Activated T-cell treated with anti-CD3 and anti-CD28 coated beads for 1 hour (primary cell): ENCODE data around the gene PSMD11.
"Not testable (repeated sequence)": the region's sequence is repeated elsewhere in the genome, so short reads cannot be mapped to it uniquely, and the experiment has no call there.

ENCODE experiments used
- DNase-seq: peaks from one replicate; pipeline ENCODE4 v3.0.0-alpha.2; 2020; ENCODE audit warnings: low read depth

Gene PSMD11

DNA sequence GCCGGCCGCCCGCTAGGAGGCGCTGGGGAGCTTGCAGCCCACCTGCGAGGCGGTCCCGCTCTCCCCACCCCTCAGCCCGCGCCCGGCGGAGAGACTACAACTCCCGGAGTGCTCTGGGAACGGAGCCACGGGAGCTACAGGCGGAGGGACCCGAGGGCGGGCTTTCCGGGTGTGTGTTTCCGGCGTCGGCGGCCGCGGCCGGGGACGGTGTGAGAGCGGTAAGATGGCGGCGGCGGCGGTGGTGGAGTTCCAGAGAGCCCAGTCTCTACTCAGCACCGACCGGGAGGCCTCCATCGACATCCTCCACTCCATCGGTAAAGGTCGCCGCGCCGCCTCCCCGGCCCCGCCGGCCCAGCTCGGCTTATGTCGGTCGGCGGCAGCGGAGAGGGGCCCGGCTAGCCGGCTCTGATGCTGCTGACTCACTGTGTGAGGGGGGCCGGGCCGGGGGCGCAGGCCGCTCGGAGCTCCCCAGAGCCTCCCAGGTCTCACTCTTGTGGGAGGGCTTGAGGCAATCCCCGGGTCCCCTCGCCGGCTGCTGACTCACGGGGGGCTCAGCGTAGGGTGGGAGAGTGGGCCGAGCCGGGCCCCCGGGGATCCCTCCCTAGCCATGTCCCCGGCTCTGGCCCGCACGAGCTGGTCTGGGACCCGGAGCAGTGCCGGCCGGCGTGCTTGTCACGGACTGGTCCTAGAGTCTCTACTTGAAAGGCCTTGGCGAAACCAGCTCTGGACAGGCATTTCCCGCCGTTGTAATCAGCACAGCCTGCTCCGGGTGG is at the start of gene PSMD11:
Gene PSMD11 (plus strand): TSS at position 210 of the 773 bp plus-strand sequence. CDS start 14 bp downstream, at position 224.
- peak; percentile 98 for DNase-seq

DNA sequence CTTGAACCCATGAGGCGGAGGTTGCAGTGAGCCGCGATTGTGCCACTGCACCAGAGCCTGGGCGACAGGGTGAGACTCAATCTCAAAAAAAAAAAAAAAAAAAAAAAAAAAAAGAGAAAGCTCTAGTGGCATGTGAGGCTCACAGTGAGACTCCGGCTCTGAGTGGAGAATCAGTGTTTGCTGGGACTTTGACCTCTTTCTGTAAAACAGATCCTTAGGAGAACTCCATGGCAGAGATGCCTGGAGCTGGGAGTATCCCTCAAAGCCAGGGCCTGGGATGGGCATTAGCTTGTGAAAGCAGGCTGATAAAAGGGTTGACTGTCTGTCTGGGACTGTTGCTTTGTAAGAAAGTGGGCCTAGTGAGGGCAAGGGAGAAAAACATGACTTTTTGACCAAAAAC is 48.0 kb upstream of the PSMD11 start:
- DNase-seq, result no peak

DNA sequence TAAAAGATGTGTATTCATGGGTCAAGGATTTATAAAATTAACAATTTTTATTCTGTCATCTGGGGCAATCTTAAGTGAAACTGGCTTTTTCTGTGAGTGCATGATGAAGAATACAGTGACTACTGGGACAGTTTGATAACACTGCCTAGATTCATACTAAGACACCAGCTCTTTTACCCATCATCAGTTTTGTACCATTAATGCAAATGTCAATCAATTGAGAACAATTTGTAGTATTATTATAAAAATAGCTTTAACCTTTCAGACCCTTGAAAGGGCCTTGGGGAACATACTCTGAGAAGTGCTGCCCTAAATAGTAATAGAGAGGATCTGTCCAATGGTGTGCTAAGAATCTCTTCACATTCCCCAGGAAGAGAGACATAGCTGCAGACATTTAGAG is 45.4 kb upstream of the PSMD11 start:
- no peak for DNase-seq

DNA sequence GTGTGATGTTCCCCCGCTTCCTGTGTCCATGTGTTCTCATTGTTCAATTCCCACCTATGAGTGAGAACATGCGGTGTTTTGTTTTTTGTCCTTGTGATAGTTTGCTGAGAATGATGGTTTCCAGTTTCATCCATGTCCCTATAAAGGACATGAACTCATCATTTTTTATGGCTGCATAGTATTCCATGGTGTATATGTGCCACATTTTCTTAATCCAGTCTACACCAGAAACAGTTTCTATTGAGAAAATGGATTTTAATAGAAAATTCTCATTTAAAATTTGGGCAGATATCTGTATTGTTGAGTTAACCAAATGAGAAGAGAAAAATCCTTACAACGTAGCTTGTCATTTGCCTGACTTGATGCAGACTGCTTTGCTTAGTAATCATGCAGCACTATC is 34.2 kb upstream of the PSMD11 start:
- not testable (repeated sequence) for DNase-seq

DNA sequence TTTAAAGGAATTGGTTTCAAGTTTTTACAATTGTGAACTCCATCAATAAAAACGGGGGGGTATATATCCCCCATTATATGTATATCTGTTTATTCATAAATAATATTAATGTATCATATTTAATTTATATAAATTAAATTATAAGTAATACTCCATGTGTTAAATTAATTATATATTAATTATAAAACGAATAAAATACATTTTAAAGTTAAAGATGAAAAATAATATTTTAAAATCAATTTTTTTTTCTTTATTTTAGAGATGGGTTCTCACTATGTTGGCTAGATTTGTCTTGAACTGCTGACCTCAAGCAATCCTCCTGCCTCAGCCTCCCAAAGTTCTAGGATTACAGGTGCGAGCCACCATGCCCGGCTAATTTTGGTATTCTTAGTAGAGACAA is 17.4 kb upstream of the PSMD11 start:
- no peak for DNase-seq

DNA sequence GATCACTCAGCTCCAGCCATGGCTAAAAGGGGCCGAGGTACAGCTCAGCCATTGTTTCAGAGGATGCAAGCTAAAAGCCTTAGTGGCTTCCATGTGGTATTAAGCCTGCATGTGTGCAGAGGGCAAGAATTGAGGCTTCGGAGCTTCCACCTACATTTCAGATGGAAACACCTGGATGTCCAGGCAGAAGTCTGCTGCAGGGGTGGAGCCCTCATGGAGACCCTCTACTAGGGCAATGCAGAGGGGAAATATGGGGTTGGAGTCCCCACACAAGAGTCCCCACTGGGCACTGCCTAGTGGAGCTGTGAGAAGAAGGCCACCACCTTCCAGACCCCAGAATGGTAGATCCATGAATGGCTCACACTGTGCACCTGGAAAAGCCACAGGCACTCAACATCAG is 14.7 kb upstream of the PSMD11 start:
- no peak for DNase-seq

DNA sequence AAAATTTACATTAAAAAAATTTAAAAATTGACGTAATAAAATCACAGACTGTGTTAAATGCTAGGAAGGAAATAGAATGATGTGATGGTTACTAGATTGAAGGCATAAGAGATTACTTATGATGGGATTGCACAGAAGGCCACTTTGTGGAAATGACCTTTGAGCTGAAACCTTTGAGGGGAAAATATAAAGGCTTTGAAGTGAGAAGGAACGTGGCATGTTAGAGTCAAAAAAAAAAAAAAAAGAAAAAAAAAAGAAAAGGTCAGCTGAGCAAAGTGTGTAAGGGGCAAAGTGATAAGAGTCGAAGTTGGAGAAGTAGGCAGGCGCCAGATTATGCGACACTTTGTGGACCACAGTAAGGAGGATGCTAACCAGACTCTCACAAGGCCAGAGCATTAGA is 3.6 kb upstream of the PSMD11 start:
- DNase-seq, result no peak

DNA sequence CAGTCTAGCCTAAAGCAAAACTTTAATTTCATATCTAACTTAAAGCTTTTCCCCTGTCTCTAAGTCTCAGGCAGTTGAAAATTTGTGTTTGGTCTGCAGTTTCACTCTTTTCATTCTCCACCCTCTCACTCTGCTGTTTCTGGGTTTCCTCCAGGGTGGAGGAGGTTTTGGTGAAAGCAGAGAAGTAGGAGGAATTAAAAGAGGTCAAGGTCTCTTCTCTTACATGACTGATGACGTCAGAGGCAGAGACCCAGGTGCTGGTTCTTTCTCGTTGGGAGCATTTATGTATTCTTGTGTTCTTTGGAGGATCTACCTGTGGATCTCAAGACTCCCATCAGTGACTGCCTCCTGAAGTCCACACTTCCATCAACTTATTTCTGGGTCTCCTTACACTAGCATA is 2.4 kb upstream of the PSMD11 start:
- no peak for DNase-seq

DNA sequence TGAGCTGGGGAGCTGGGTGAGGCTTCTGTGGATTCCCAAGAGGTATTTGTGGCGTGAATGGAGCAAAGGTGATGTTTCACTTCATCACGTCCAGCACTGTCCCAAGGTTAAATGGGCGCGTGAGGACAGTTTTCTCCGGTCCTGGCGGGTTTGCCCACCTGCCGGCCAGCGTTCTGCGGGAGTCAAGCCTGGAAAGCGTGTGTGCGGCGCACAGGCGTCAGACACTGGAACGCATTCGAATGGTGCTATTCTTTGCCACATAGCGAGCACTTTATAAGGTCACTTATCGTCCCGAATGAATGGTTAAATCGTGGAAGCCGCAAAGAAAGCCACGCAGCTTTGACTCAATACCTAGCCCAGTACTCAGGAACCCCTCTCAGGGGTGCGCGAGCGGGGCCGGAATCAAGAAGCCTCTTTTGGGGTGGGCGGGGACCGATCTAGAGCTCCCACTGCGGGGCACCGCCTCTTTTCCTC is 446 bp upstream of the PSMD11 start:
- no peak for DNase-seq

DNA sequence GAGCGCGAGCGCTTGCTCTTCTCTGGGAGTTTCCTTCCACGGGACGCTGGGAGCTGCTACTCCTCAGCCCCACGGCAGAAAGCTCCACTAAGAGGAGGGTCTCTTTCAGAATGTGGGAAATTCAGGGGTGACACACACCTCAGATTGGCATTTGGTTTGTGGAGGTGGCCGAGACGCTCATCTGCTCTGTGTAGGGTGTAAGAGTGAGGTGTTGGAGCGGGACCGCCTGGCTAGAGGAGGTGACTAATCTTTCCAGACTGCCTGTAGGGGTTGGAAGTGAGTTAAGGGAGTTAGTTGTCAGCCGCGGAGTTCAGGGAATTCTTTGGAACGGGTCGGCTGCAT is 735 bp downstream of the PSMD11 start:
- DNase-seq, result peak; percentile 14

DNA sequence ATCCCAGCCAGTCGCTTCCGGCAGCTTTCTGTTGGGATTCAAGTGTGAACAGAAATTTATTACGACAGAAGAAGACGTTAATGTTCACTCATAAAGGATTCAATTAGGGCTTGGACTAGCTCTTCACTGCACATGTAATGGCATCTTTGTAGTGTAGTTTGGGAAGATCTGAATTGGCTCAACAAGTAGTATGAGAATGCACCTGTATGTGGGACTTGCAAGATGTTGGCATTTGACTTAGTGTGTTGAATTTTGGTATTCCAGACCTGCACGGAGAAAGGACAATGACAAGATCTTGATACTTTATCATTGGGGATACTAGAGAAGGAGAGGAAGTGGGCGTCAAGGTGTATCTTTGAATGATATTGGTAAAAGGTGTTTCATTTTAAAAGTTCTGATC is 1.2 kb downstream of the PSMD11 start:
- no peak for DNase-seq

DNA sequence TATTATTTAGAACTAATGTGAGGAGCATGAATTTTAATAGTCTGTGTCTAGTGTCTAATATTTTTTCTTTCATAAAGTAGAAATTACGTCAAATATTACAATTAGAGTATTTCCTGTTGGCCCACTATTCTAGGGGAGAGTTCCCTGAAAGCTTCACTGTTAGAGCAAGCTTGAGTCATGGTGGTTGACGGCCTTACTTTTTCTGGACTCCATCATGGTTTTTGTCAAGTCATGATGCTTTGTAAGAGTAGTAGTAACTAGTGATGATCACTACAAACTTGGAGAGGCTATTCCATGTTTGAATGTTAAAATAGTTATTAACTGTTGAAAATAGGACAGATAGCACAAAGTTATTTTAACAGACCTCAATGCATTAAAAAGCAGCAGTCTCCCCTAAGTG is 1.7 kb downstream of the PSMD11 start:
- no peak for DNase-seq

DNA sequence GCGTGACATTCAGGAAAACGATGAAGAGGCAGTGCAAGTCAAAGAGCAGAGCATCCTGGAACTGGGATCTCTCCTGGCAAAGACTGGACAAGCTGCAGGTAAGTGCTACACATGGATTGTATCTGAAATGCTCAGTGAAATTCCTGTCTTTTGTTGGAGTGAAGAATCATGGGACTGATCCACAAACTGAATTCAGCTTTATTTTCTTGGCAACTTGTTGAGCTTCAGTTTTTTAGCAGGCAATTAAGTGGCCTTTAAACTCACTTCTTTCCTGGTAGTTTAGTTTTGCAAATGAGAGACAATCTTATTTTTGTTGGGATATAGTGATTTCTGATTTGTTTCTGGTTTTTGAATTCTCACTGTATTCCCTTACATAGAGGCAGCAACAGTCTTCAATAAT is 2.6 kb downstream of the PSMD11 start:
- no peak for DNase-seq

DNA sequence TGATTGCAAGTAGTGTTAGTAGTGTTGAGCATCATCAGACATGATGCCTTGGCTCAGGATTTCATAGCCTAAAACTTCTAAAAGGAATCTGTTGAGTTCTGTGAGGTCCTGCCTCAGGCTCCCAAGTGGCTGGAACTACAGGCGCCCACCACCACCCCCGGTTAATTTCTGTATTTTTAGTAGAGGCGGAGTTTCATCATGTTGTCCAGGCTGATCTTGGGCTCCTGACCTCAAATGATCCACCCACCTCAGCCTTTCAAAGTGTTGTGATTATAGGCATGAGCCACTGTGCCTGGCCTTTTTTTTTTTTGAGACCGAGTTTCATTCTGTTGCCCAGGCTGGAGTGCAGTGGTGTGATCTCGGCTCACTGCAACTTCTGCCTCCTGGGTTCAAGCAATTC is 5.7 kb downstream of the PSMD11 start:
- DNase-seq, result no peak

DNA sequence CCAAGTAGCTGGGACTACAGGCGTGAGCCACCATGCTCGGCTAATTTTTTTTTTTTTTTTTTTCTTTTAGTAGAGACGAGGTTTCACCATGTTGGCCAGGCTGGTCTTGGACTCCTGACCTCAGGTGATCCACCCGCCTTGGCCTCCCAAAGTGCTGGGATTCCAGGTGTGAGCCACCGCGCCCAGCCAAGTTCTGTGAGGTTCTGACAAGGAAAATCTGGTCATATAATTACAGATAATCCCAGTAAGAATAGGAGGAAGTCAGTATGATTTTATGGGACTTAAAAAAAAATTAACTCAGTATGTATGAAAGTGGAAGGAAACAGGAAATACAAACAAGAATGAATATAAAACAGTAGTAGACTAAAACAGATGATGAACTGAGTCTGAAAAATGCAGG is 6.1 kb downstream of the PSMD11 start:
- not testable (repeated sequence) for DNase-seq

DNA sequence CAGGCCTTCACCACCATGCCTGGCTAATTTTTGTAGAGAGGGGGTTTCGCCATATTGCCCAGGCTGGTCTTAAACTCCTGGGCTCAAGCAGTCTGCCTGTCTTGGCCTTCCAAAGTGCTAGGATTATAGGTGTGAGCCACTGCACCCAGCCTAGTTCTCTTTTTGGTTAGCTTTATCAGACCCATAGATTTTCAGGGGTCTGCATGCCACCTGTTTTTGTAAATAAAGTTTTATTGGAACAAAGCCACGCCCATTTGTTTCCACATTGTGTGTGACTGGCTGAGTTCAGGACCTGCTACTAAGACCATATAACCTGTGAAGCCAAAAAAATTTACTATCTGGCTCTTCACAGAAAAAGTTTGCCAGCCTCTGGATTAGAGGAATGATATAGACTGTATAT is 7.6 kb downstream of the PSMD11 start:
- DNase-seq, result no peak

DNA sequence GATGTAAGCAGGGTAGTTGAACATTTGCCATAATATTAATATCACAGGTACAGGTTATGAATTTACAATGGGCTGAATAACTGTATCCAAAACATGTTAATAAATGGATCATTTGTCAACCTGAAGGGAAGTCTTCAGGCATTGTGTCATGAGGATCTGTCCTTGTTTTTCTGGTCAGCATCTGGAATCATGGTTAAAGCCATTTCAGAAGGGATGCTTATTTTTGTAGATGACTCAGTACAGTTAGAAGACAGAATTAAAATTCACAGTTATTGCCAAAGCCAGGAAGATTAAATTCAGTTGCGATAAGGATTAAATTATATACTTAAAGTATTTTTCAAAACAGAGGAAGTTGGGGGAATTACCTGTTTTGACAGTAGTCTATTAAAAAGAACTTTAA is 8.0 kb downstream of the PSMD11 start:
- no peak for DNase-seq

DNA sequence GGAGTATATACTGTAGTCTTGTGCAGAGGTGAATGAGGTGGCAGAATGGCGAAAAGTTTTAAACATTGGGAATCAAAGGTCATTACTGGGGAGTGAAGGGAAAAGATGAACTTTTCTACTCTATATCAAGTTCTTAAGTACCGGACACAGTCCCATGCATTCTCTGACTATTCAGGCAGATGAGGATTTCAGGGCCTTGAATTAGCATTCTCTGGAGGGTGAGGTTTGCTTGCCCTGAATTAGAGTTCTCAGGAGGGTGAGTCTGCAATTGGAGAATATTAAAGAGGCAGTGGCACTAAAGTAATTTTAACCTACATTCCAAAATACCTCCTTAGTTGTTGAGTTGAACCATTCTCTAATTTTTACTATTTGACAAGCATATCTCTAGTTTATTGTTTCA is 9.1 kb downstream of the PSMD11 start:
- DNase-seq, result no peak

DNA sequence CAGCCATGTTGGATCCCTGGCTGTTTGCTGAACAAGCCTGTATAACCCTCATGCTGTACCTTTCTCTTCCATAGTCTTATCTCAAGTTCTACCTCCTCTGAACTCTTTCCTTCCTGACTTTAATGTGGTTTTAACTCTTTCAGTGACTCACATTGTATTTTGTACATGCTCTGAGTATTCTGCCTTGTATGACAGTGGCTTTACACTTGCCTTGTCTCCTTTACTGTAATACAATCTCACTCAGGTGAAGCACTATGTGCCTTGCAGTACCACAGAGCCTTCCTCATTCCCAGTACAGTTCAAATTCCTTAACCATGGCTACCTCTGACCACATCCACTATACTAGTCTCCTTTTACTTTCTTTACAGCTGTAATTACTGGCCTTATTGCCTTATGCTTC is 14.1 kb downstream of the PSMD11 start:
- no peak for DNase-seq

DNA sequence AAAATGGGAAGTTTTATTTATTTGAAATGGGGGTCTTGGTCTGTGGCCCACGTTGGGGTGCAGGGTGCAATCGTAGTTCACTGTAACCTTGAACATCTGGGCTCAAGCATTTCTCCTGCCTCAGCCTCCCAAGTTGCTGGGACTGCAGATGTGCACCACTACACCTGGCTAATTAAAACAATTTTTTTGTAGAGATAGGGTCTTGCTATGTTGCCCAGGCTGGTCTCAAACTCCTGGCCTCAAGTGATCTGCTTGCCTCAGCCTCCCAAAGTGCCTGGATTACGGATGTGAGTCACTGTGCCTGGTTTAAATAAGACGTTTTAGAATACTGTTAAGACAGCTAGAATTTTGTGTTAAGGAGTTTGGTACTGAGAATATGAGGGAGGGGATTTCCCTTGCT is 15.7 kb downstream of the PSMD11 start:
- DNase-seq, result no peak

DNA sequence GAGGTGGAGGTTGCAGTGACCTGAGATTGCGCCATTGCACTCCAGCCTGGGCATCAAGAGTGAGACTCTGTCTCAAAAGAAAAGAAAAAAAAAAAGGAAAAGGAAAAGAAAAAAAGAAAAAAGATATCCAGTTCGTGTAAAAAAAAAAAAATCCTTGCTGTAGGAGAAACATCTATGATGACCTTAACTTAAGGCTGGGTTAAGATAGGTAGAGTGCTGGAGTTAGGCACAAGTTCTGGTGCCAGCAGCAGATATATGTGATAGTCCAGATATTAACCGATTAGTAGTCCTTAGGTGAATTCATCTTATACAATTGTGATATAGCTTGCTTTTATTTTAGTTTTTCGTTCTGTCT is 17.2 kb downstream of the PSMD11 start:
- DNase-seq, result no peak

DNA sequence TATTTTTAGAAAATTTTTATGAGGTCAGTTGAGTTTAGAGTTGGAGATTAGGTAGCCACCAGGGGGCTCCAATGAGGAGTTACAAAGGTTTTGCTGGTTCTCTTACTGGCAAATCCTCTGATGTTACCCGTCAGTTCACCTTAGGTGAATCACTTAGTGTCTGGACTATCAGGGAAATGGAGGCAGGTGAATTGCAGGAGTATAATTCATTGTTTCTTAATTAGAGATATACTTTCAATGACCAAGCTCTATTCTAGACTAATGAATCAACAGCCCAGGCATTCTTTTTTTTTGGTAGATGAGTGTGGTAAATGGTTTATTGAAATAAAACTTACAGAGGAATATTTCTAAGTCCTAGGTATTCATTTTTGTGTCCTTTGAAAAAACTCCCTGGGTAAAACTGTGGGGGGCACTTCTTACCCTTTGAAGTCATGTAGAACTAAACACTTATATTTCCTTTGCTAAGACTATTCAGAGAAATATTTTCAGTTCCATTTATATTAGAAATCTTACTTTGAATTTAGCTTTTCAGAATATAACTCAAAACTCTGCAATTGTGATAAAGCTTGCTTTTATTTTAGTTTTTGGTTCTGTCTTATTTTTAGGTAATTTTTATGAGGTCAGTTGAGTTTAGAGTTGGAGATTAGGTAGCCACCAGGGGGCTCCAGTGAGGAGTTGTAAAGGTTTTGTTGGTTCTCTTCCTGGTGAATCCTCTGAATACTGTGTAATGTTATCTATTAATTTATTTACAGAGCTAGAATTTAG is 17.7 kb downstream of the PSMD11 start:
- peak; percentile 63 for DNase-seq

DNA sequence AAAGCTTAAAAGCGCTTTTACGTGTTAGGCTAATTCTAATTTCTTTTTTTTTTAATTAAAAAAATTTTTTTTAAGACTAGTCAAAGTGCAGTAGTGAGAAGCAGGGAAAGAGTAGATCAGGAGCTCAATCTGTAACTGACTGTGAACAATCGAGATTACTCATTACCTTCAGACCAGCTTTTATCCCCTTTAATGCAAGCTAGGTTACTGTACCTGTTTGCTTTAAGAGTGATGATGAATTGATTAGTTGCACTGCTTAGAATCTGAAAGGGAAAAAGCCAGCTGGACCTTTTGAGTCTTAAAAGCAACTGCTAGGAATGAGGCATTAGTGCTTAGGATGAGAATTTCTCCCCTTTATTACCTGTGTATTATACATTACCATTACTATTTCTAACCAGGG is 19.0 kb downstream of the PSMD11 start:
- DNase-seq, result no peak

DNA sequence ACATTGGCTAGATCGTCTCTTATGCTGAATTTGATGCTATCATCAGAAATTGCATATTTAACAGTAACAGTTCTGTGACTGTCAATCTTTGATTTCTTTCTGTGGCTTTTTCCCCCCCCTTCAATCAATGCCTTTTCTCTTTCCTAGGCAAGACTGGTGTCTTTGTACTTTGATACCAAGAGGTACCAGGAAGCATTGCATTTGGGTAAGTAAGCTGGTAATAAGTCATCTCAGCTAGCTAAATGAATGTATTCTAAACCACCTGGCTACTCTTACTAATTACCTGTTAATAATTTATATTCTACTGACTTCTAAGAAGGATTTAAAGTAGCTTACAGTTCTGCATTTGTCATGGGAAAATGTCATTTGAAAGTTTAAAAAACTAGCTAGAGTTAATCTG is 20.1 kb downstream of the PSMD11 start:
- no peak for DNase-seq
